GM21528 (cell line): Measurements from ENCODE around the gene ILK.

ENCODE experiments used
- ATAC-seq: cut with Tn5 transposase; IDR thresholded peaks from one replicate; pipeline ENCODE4 v1.9.1; 2021; ENCODE audit warnings: mild to moderate bottlenecking, moderate library complexity; ENCODE audit not compliant: unreplicated experiment, low FRiP score

ILK gene

DNA sequence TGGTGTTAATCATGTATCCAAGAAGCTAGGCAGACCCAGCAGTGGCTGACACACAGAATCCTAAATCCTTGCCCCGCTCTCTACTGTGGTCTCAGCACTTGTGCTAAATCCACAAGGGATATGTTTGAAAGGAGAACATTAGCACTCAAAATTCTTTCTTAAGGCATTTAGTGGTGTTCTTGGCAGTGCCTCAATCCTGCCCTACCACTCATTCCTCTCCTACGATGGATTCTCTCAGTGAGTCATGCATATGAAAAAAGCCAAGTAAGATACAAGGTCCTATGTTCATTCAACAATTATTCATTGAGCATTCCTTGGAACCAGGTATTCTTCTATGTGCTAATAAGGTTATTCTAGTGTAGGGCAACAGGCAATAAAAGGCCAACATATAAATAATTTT lies 31.4 kb upstream of the ILK start:
- no peak for ATAC-seq

DNA sequence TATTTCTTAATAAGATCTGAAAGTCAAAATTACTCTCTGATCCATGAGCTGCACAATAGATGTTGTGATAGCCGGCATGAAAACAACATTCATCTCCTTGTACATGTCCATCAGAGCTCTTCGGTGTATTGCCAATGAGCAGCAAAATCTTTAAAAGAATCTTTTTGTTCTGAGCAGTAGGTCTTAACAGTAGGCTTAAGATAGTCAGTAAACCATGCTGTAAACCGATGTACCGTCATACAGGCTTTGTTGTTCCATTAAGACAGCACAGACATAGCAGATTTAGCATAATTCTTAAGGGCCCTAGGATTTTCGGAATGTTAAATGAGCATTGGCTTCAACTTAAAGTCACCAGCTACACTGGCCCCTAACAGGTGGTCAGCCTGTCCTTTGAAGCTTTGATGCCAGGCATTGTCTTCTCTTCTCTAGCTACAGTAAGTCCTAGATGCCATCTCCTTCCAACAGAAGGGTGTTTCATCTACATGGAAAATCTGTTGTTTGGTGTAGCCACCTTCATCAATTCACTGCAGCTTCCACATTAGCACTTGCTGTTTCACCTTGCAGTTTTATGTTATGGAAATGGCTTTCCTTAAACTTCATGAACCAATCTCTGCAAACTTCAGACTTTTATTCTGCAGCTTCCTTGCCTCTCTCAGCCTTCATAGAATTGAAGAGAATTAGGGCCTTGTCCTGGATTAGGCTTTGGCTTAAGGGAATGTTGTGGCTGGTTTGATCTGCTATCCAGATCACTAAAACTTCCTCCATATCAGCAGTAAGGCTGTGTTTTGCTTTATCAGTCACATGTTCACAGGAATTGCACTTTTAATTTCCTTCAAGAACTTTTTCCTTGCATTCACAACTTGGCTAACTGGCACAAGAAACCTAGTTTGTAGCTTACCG lies 28.5 kb upstream of the ILK start:
- no peak for ATAC-seq

DNA sequence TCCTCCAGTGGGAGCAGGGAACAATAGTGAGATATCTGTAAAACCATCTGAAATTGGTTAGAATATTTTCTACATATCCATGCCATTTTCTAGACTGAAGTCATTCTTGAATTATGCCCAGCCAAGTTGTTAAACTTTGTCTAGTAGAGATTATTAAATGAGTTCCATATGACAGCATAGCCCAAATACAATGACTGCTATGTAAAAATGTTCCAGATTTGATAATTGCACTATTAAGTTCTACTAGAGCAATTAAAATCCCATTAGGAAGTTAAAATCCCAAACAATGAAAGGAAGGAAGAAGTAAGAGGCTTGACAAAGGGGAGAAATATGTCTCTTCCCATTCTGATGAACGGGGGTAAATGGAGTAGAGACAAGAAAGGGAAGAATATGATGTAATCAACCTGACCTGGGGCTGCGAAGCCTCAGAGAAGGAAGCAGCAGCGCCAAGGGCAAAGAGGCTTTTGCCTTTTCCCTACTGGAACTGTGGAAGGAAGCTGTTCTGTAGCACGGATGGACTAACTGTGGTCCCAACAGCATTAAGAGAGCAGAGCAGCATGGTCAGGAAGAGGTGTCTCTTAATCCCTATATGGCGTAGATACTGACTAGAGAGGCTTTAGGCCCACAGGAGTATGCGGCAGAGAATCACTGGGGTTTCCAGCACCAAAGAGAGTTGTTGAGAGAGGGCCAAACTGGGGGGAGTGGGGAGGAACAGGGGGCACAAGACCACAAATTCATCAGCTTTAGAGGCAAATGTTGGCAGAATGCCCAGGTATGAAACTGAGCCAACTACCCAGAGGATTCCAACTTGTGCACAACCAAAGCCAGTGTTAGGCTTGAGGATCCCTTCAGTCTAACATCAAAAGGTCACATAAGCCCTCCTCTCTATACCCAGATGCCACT lies 26.9 kb upstream of the ILK start:
- no peak for ATAC-seq

DNA sequence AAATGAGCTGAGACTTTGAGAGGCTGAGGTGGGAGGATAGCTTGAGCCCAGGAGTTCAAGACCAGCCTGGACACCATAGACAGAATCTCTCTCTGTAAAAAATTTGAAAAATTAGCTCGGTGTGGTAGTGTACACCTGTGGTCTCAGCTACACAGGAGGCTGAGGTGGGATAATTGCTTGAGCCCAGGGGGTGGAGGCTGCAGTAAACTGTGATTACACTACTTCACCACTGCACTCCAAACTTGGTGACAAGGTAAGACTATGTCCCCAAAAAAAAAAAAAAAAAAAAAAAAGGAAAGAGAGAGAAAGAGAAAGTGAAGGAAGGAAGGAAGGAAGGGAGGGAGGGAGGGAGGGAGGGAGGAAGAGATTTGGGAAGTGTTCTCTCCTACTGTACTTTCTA lies 25.4 kb upstream of the ILK start:
- no peak for ATAC-seq

DNA sequence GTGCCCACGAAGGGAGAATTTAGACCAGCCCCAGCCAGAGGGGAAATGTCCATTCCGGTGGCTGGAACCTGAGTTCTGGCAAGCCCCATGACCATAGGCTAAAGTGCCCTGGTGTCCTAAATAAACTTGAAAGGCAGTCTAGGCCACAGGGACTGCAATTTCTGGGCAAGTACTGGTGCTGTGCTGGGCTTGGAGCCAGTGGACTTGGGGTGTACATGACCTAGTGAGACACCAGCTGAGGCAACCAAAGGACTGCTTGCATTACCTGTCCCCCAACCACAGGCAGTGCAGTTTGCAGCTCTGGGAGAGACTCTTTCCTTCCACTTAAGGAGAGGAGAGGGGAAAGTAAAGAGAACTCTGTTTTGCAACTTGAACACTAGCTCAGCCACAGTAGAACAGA lies 23.9 kb upstream of the ILK start:
- ATAC-seq: no peak

DNA sequence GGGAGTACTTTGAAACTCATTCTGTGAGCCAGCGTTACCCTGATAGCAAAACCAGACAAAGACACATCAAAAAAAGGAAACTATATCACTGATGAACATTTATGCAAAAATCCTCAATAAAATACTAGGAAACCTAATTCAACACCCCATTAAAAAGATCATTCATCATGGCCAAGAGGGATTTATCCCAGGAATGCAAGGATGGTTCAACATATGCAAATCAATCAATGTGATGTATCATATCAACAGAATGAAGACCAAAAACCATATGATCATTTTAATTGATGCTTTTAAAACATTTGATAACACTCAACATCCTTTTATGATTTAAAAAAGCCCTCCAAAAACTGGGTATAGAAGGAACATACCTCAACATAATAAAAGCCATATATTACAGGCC lies 20.0 kb upstream of the ILK start:
- ATAC-seq: no peak

DNA sequence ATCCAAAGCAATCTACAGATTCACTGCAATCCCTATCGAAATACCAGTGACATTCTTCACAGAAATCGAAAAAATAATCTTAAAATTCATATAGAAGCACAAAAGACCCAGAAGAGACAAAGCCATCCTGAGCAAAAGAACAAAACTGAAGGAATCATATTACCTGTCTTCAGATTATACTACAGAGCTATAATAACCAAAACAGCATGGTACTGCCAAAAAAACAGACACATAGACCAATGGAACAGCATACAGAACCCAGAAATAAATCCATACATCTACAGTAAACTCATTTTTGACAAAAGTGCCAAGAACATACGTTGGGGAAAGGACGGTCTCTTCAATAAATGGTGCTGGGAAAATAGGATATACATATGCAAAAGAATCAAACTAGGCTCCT lies 19.0 kb upstream of the ILK start:
- ATAC-seq: no peak

DNA sequence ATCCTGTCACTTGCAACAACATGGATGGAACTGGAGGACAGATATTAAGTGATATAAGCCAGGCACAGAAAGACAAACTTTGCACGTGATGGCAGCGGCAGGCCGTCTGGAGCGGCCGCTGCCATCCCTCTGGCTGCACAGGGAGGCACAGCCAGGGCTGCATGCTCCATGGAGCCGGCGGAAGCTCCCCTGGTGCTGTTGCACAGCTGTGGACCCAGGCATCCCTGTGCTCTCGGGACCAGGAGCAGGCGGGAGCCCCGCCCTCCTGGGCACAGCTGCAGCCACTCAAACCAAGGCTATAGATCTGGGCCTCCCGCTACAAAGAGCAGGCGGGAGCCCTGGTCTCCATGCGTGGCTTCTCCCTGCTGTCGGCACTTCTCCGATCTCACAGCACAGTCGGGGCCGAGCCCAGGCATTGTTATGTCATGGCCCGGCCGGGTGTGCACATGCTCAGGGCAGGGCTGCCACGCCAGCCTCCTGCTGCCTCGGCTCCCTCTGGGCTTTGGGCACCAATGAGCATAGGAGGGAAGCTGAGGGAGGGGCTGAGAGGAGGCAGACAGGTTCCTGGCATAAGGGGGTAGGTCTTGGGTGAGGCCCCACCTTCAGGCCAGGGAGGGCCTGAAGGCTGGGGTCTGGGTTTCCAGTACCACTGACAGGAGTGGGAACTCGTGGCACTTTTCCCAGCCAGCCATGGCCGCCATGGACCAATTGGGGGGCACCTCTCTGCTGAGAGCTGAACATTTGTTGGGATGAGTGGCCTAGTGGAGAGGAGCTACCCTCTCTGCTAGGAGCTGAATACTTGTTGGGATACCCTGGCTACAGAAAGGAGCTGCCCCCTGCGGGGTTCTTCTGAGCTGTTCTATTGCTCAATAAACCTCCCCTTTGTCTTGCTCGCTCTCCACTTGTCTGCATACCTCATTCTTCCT lies 16.9 kb upstream of the ILK start:
- no peak for ATAC-seq

DNA sequence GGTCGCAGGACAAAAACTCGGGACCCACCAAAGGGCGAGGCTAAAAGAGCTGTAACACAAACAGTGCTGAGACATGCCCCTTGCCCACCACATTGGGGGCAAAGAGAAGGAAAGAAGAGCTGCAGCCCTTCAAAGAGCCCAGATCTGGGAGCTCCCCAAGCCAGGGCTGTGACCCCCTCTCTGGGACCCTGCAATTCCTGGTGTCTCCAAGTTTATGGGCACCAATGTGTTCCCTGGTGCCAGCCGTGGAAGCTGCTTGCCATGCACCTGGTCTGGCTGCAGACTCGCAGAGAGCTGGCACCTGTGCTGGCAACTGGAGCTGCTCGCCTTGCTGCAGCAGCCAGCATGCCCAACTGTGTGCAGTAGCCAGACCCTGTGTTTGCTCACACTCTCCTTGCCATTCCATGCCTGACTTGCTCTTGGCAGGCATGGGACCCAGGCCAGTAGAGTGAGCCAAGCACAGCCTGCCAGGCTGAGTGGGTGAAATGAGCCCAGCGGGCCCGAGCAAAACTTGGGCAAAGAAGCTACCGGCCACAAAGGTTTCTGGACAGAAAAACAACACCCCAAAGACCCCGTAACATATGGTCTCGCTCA lies 16.1 kb upstream of the ILK start:
- no peak for ATAC-seq

DNA sequence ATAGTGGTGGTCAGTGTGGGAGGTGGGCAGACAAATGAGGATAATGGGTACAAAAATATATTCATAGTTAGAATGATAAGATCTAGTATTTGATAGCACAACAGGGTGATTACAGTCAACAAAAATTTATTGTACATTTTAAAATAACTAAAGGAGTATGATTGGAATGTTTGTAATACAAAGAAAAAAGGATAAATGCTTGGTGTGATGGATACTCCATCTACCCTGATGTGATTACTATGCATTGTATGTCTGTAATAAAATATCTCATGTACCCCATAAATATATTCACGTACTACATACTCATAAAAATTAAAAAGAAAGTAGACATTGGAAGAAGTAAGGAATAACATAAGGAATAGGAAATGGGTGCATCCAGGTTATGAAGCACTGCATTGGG lies 15.6 kb upstream of the ILK start:
- ATAC-seq: no peak

DNA sequence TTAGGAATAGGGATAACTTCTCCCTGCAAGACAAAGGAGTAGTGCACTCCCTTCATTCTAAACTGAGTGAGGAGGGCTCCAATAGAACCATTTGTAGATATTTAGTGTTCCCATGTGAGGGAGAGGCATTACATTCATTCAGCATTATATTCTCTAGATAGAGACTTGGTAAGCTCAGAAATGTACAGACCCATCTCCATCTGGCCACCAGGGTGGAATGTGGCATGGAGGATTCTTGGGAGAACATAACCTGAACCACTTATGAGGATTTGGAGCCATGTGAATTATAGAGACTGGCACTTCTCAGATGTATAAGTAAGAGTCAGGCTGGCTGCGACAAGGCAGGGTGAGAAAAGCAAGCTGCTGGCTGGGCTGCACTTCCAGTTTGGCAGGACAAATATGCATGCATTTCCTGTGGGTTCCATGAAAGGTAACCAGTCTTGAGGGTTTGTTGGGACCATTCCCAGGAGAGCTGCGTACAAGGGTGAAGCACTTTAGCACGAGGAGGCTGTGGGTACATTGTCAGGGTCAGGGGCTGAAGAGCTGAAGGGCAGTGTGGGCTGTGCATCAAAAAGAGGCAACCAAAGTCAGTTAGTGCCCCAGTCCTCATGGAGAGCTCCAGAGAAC lies 9.3 kb upstream of the ILK start:
- ATAC-seq: no peak

DNA sequence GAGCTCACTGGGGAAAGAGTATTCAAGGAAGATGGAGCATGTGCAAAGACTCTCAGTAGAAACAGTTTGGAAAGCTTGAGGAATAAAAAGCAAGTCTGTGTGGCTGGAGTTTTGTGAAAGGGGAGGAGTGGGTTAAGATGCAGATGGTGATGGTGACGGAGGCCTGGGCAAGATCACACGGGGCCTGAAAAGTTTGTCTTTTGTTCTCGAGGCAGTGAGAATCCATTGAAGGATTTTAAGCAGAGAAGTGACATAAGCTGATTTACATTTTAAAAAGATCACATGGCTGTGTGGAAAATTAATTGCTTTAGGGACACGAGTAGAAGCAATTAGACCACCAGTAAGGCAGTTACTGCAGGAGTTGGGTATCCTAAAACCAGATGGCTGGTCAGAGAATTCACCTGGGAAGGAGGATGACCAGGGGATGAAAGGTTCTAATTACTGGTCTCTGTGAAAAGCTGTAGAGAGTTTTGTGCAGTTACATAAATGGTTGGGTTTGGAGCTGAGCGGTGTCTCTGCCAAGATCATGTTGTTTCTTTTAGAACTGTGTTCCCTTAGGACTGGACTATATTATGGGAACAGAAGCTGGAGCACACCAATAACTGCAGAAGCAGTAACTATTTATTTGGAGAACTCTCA lies 7.2 kb upstream of the ILK start:
- ATAC-seq: no peak

DNA sequence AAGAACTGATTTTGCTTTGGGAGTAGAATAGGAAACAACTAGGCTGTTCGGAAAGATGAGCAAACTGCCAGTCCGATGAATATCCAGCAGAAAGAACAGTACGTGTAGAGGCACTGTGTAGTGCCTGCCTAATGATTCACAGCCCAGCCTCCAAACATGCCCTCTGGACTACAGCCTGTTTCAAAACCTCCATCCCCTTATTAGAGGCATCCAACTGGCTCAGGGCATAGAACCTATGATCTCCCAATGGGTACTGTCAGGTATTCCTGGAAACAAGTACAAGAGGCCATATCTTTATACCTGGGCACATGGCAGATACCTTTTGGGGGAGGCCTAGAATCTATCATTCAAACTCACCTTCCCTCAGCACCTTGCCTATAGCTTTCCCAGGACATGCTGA lies 5.0 kb upstream of the ILK start:
- no peak for ATAC-seq

DNA sequence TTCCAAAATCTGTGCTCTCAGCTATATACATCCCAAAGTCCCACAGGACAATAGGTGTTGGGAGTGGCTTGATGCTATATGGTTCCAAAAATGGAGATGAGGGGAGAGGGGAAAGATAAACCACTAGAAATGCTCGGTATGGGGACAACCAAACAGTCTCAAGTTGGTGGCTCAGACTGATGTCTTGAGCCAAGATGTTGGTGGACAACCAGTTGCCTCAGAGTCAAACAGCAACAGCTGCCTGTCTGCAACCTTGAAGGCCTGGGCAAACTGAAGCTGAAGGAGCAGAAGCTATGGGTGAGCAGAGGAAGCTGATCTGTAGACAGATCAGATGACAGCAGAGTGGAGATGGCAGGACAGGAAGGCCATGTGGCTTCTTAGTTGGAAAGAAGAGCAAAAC lies 4.1 kb upstream of the ILK start:
- ATAC-seq: no peak

DNA sequence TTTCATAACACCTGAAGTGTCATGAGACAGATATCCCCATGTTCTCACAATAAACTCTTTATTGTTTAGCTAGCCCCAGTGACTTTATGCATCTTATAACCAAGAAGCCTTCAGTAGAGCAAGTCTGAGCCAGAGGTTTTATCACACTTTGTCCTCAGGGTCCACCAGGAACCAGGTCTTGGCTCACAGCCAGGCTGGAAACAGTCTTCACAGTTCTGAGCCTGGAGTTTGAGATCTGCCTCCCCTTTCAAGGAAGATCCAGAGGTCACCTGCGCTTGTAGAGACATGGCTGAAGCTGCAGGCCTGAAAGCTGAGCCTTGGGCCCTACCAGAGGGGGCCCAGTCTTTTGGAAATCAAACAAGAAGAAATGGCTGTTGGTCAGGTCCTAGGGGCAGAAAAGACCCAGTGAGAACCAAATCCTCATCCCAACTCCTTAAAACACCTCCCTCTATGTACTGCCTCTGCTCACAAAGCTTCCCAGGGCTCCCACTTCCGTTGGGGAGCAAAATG lies 3.6 kb upstream of the ILK start:
- ATAC-seq: no peak

DNA sequence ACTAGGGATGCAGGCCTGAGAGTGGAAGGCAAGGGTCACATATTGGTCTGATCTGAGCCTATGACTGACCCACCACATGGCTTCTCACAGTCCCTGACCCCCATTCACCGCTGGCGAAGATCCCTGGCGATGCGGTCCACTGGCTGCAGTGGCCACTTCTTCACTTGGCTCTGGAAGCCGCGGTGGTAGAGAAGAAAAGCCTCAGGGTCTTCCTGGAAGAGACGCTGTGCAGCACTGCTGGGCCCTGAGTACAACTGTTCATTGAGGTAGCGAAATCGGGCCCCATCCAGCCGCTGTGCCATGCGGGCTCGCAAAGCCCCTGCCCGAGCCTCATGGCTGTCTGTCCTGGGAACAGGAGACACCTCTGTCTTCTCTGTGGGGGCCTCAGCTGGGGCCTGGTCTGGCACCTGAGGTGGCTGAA lies 2.5 kb upstream of the ILK start:
- no peak for ATAC-seq

DNA sequence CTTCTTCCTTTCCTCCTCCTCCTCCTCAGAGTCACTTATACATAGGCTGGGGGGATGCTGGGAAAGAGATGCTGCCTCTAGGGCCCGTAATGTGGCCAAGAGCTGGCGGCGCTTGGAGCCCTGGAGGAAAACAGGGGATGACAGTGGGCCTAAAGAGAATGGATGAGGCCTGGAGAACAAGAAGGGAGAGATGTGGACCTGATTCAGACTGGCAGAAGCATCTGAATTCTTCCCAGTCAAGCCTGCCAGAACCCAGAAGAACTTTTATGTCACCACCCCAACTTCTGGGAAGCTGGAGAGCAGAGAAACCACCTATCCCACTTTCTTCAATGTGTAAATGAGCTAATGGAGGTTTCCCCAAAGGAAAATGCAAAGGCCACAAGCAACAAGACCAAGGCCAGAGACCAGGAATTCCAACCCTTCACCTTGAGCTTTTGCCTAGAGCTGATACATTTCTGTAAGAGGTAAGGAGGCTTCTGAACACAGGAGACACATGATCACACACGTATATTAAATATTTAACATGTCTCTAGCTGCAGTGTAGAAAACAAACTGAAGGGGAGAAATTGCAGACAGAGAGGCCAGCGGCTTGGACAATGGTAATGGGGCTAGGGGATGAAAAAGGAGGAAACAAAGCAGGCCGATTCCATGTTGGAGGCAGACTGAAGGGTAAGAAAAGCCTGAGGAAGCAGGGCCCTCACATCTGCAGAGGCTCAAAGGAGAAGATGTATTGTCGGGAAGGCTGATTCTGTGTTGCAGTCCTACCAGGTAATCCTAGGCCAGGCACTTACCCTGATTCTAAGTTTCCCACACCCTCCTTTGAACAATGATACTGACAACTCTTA lies 1.3 kb upstream of the ILK start:
- no peak for ATAC-seq

DNA sequence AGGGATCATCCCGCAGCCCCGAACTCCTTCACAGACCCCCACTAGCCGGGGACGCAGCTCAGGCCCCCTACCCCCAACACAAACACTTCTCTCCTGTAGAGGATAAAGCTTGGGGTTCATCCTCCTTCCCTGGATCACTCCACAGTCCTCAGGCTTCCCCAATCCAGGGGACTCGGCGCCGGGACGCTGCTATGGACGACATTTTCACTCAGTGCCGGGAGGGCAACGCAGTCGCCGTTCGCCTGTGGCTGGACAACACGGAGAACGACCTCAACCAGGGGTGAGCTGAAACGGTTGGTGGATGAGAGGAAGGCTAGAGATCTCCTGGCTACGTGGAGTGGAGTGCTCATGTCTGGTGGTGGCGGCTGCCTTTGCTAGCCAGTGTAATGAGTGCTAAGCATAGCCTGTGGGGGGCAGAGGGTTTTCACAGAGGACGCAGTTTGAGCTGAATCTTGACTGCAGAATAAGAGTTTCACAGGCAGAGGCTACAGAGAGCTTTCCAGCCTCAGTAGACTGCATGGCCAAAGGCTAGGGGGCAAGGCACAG lies 580 bp downstream of the ILK start:
- ATAC-seq: peak; percentile 42
